Uterus (tissue), 4 donors: ENCODE results near the gene KIF5A. TPM values are rescaled to one million over a fixed set of nuclear protein-coding genes. Genes with fewer than 3 reads are reported as not detected.
"Not testable (repeated sequence)": the region's sequence is repeated elsewhere in the genome, so short reads cannot be mapped to it uniquely, and the experiment has no call there.

Experiments
- DNase-seq, 2 donors: peaks; one replicate each; pipeline ENCODE4 v3.0.0-alpha.2; 2019 to 2020
- H3K27ac ChIP-seq, 2 donors: fragments of 200-600 bp; sonication (generic); 1 replicate in 1 of 2; 2 replicates in 1 of 2; pipeline ENCODE4 v1.5.1; 2016 to 2018
- H3K27me3 ChIP-seq, 2 donors: fragments of 200-600 bp; sonication (generic); one replicate each; pipeline ENCODE4 v1.5.1; 2018 to 2019; ENCODE audit warnings: control low read depth in 1 of 2
- H3K36me3 ChIP-seq, 2 donors: fragments of 200-600 bp; sonication (generic); one replicate each; pipeline ENCODE4 v1.5.1; 2019; ENCODE audit warnings: control low read depth in 1 of 2
- H3K4me1 ChIP-seq, 2 donors: fragments of 200-600 bp; sonication (generic); one replicate each; pipeline ENCODE4 v1.5.1; 2018 to 2019; ENCODE audit warnings: control low read depth in 1 of 2
- H3K4me3 ChIP-seq, 2 donors: fragments of 200-600 bp; sonication (generic); 1 replicate in 1 of 2; 2 replicates in 1 of 2; pipeline ENCODE4 v1.5.1; 2018 to 2019; ENCODE audit warnings: mild to moderate bottlenecking in 1 of 2
- H3K9me3 ChIP-seq, 2 donors: fragments of 200-600 bp; sonication (generic); one replicate each; pipeline ENCODE4 v1.5.1; 2019; ENCODE audit warnings: control low read depth in 1 of 2
- CTCF ChIP-seq, 4 experiments: fragments of 200-600 bp in 2 of 4; fragments of 450-650 bp in 2 of 4; sonication (generic) in 2 of 4; IDR thresholded peaks; one replicate each; pipeline ENCODE4 v1.5.1; 2016 to 2019; ENCODE audit warnings: antibody characterized with exemption in 4 of 4, mild to moderate bottlenecking in 2 of 4, moderate library complexity in 1 of 4
- POLR2A ChIP-seq, 2 donors: fragments of 450-650 bp; IDR thresholded peaks; one replicate each; pipeline ENCODE4 v1.6.1; 2016; ENCODE audit warnings: antibody characterized with exemption in 2 of 2, mild to moderate bottlenecking in 1 of 2, moderate library complexity in 1 of 2
- intact Hi-C: fragments of 100-400 bp; cut with DNase I; formaldehyde crosslinking; loops from one replicate; pipeline ENCODE4 v1.15.1; 2023; ENCODE audit warnings: low total_unique reads
- total RNA-seq, 4 donors: library from RNA; depleted of rRNA in 3 of 4; stranded (reverse); fragments of >200 nt in 3 of 4; gene quantifications; one replicate each; pipeline versions ENCODE4 v1.1.0 to v1.2.4, GENCODE V29; 2014 to 2023
- donor health status: DM: yes; HTN: yes; CAD: no.

The KIF5A gene
- 1 to 10 TPM in 3 of 4 donors, under 1 TPM in 1; 0.59 to 5.1 (median 1.9) TPM for total RNA-seq

- no peaks in the 10 kb centered on the region for H3K36me3 ChIP-seq
- intact Hi-C loops: no loop called here
- H3K27me3 ChIP-seq: no peaks in the 10 kb centered on the region
- peak within 1 kb of the TSS; percentile 30 to 38 for H3K4me3 ChIP-seq
- peaks cover 0 to 11% of the 10 kb centered on the region in 2 donors for H3K4me1 ChIP-seq
- no peaks in the 10 kb centered on the region for H3K9me3 ChIP-seq
- H3K27ac ChIP-seq: peak within 1 kb of the TSS in 1 of 2 donors; percentile 52
- DNase-seq: peak in 1 of 2 donors; percentile 40
- TF ChIP-seq POLR2A (IDR thresholded peaks at IDR 0.05) (peak in 1 of 2 donors; percentile 28), CTCF (IDR thresholded peaks at IDR 0.05) (peak in 1 of 4 experiments; percentile 7)
These were observed at the start of gene KIF5A for GRCh38 chr12:57549909-57550640. TSS of gene KIF5A (plus strand) at chr12:57550044. CDS start at chr12:57550272, 228 bp downstream.

- H3K36me3 ChIP-seq: no peaks in the 10 kb centered on the region
- no peaks in the 10 kb centered on the region for H3K4me1 ChIP-seq
- H3K27ac ChIP-seq: no peak overlapping the region
- intact Hi-C loops: no loop called here
- no peaks in the 10 kb centered on the region for H3K27me3 ChIP-seq
- DNase-seq: no peak
- H3K4me3 ChIP-seq: no peak overlapping the region
- H3K9me3 ChIP-seq: no peaks in the 10 kb centered on the region
- TF ChIP-seq CTCF (IDR thresholded peaks at IDR 0.05) (no peak), POLR2A (IDR thresholded peaks at IDR 0.05) (no peak)
These were observed 49.6 kb upstream of the KIF5A start for GRCh38 chr12:57500213-57500612.

GRCh38 chr12:57502311-57502969, 47.4 kb upstream of the KIF5A start:
- intact Hi-C loops, H3K4me3 ChIP-seq: not testable (repeated sequence)

GRCh38 chr12:57506541-57506940, 43.3 kb upstream of the KIF5A start:
- H3K4me3 ChIP-seq, H3K27ac ChIP-seq, H3K27me3 ChIP-seq, intact Hi-C loops, H3K9me3 ChIP-seq, DNase-seq, H3K4me1 ChIP-seq, H3K36me3 ChIP-seq: not testable (repeated sequence)

More at GRCh38 chr12:57502311-57502969, 47.4 kb upstream of the KIF5A start:
- H3K27me3 ChIP-seq, H3K9me3 ChIP-seq, H3K36me3 ChIP-seq, H3K4me1 ChIP-seq, DNase-seq, H3K27ac ChIP-seq: not testable (repeated sequence)

GRCh38 chr12:57507796-57508195, 42.0 kb upstream of the KIF5A start:
- intact Hi-C loops, H3K4me3 ChIP-seq, H3K27me3 ChIP-seq, DNase-seq, H3K36me3 ChIP-seq, H3K9me3 ChIP-seq, H3K4me1 ChIP-seq, H3K27ac ChIP-seq: not testable (repeated sequence)

- no peak for DNase-seq
- H3K9me3 ChIP-seq: no peaks in the 10 kb centered on the region
- no peak for TF ChIP-seq POLR2A (IDR thresholded peaks at IDR 0.05)
- no peak for TF ChIP-seq CTCF (IDR thresholded peaks at IDR 0.05)
- H3K4me3 ChIP-seq: no peak overlapping the region
- intact Hi-C loops: no loop called here
- H3K4me1 ChIP-seq: no peaks in the 10 kb centered on the region
- H3K36me3 ChIP-seq: no peaks in the 10 kb centered on the region
- H3K27ac ChIP-seq: no peak overlapping the region
- no peaks in the 10 kb centered on the region for H3K27me3 ChIP-seq
These were observed 38.7 kb upstream of the KIF5A start for GRCh38 chr12:57511161-57511560.
